ENCODE data around the gene AFG3L2.

DNA sequence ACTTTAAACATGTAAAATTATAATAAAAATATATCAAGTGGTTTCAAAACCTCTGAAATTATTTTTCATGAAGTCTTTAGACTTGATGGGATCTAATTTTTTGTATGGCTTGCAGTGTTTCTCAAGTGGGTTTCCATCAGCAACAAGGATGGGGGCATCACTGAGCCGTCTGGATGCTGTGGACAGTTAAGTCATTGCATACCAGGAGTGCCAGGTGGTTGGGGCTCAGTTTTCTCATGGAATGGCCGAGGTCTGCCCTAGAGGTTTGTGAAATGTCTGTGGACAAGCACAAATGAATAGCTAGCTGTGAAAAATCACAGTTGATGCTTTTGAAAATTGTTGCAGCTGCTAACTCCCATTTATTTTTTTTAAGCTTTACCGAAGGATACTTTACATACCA lies 32.4 kb upstream of the AFG3L2 start:
- TF ChIP-seq, protein P1, sequence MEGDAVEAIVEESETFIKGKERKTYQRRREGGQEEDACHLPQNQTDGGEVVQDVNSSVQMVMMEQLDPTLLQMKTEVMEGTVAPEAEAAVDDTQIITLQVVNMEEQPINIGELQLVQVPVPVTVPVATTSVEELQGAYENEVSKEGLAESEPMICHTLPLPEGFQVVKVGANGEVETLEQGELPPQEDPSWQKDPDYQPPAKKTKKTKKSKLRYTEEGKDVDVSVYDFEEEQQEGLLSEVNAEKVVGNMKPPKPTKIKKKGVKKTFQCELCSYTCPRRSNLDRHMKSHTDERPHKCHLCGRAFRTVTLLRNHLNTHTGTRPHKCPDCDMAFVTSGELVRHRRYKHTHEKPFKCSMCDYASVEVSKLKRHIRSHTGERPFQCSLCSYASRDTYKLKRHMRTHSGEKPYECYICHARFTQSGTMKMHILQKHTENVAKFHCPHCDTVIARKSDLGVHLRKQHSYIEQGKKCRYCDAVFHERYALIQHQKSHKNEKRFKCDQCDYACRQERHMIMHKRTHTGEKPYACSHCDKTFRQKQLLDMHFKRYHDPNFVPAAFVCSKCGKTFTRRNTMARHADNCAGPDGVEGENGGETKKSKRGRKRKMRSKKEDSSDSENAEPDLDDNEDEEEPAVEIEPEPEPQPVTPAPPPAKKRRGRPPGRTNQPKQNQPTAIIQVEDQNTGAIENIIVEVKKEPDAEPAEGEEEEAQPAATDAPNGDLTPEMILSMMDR (IDR thresholded peaks at IDR 0.05; ENCODE audit: insufficient read depth, low read depth, low read length), result no peak
- no peak for TF ChIP-seq EZH2 (IDR thresholded peaks at IDR 0.05; ENCODE audit: insufficient read depth, low read length)

Data from astrocyte (in vitro differentiated cells and primary cell).